GM12878 (cell line): ENCODE measurements around the gene DDX10. TPM values are rescaled to one million over a fixed set of nuclear protein-coding genes. Genes with fewer than 3 reads are reported as not detected.

ENCODE experiments used
- ATF3 ChIP-seq: IDR thresholded peaks from 2 replicates; pipeline ENCODE4 v1.6.1; 2011; ENCODE audit warnings: low read depth, mild to moderate bottlenecking, low read length, moderate library complexity, borderline replicate concordance; ENCODE audit errors: extremely low read depth
- ATF7 ChIP-seq: fragments of 450-650 bp; IDR thresholded peaks from 2 replicates; pipeline ENCODE4 v1.6.1; 2016; ENCODE audit warnings: low read depth, mild to moderate bottlenecking
- BACH1 ChIP-seq: fragments of 450-650 bp; IDR thresholded peaks from 2 replicates; pipeline ENCODE4 v1.6.1; 2017; ENCODE audit warnings: mild to moderate bottlenecking, borderline replicate concordance
- CBX3 ChIP-seq: fragments of 200-600 bp; sonication (generic); IDR thresholded peaks from 2 replicates; pipeline ENCODE4 v1.6.1; 2016; ENCODE audit warnings: low read depth, borderline replicate concordance
- CTCF ChIP-seq, 3 experiments: IDR thresholded peaks in 2 of 3; conservative IDR thresholded peaks in 1 of 3; 2 replicates each; pipeline ENCODE4 v1.5.1; 2011; ENCODE audit warnings: low read depth in 3 of 3, low read length in 3 of 3, mild to moderate bottlenecking in 3 of 3, control low read depth in 2 of 3, moderate library complexity in 2 of 3, inconsistent platforms in 1 of 3, mixed read lengths in 1 of 3; ENCODE audit not compliant: control insufficient read depth in 2 of 3, insufficient read depth in 1 of 3; ENCODE audit errors: extremely low read depth in 1 of 3
- HCFC1 ChIP-seq: fragments of 150-350 bp; IDR thresholded peaks from 2 replicates; pipeline ENCODE4 v1.6.1; 2014; ENCODE audit warnings: low read length
- HSF1 ChIP-seq: fragments of 150-350 bp; IDR thresholded peaks from 2 replicates; pipeline ENCODE4 v1.6.1; 2014; ENCODE audit warnings: mild to moderate bottlenecking, low read depth, low read length
- IRF5 ChIP-seq: fragments of 450-650 bp; IDR thresholded peaks from 2 replicates; pipeline ENCODE4 v1.6.1; 2017; ENCODE audit warnings: borderline replicate concordance
- KAT2A ChIP-seq: conservative IDR thresholded peaks from 2 replicates; pipeline ENCODE4 v1.6.1; 2011; ENCODE audit warnings: low read depth, low read length; ENCODE audit not compliant: control insufficient read depth
- KDM1A ChIP-seq: fragments of 200-600 bp; sonication (generic); IDR thresholded peaks from 2 replicates; pipeline ENCODE4 v1.6.1; 2016; ENCODE audit warnings: borderline replicate concordance
- MAX ChIP-seq: IDR thresholded peaks from 2 replicates; pipeline ENCODE4 v1.6.1; 2012; ENCODE audit warnings: low read depth, low read length, improper control_type of control experiment
- MTA3 ChIP-seq: IDR thresholded peaks from 2 replicates; pipeline ENCODE4 v1.6.1; 2012; ENCODE audit warnings: low read length, inconsistent platforms, borderline replicate concordance
- NFYA ChIP-seq: IDR thresholded peaks from 2 replicates; pipeline ENCODE4 v1.6.1; 2011; ENCODE audit warnings: low read depth, mild to moderate bottlenecking, low read length, improper control_type of control experiment, borderline replicate concordance
- NFYB ChIP-seq: IDR thresholded peaks from 2 replicates; pipeline ENCODE4 v1.6.1; 2011; ENCODE audit warnings: low read depth, mild to moderate bottlenecking, low read length, improper control_type of control experiment, moderate library complexity; ENCODE audit not compliant: insufficient read depth
- NR2C1 ChIP-seq: fragments of 450-650 bp; IDR thresholded peaks from 2 replicates; pipeline ENCODE4 v1.6.1; 2017; ENCODE audit warnings: antibody characterized with exemption, mild to moderate bottlenecking, moderate library complexity
- PML ChIP-seq: IDR thresholded peaks from 2 replicates; pipeline ENCODE4 v1.6.1; 2012; ENCODE audit warnings: low read length, inconsistent platforms
- POLR2AphosphoS5 ChIP-seq: IDR thresholded peaks from 2 replicates; pipeline ENCODE4 v1.6.1; 2011; ENCODE audit warnings: mild to moderate bottlenecking, low read length, inconsistent platforms
- RAD51 ChIP-seq: fragments of 450-650 bp; IDR thresholded peaks from 2 replicates; pipeline ENCODE4 v1.6.1; 2016; ENCODE audit warnings: moderate library complexity, mild to moderate bottlenecking, inconsistent platforms
- TBL1XR1 ChIP-seq: IDR thresholded peaks from 2 replicates; pipeline ENCODE4 v1.6.1; 2012; ENCODE audit warnings: low read depth, low read length, improper control_type of control experiment
- ZBTB11 ChIP-seq: fragments of 450-650 bp; formaldehyde crosslinking; IDR thresholded peaks from 2 replicates; pipeline ENCODE4 v1.5.0; 2022; ENCODE audit warnings: mild to moderate bottlenecking, missing genetic modification characterization
- polyA plus RNA-seq, 11 experiments: library from polyadenylated mRNA; depleted of rRNA in 4 of 11; unstranded in 6 of 11; stranded (reverse) in 5 of 11; fragments of >200 nt; fragmentation: Nextera tagmentation in 4 of 11; fragmentation: Illumina TruSeq in 1 of 11; extraction: Ambion mirVana in 4 of 11; extraction: Trizol in 1 of 11; gene quantifications; 1 replicate in 1 of 11; 2 replicates in 10 of 11; pipeline versions ENCODE4 v1.2.1 to v1.2.3, GENCODE V29; 2011 to 2016; ENCODE audit warnings: inconsistent platforms in 2 of 11, missing spikeins in 2 of 11, low read depth in 1 of 11
- total RNA-seq, 4 experiments: library from RNA; depleted of rRNA in 3 of 4; stranded (reverse); fragments of >200 nt in 3 of 4; fragmentation: Illumina TruSeq in 1 of 4; extraction: Trizol in 1 of 4; gene quantifications; 2 replicates each; pipeline versions ENCODE4 v1.2.1 to v1.2.3, GENCODE V29; 2013 to 2021

DDX10 gene
- total and polyA plus RNA-seq, 10 of the 15 experiments (the other 5 are each of a cell fraction or from before 2014, with no cell fraction given) = 20.9 to 51.5 (median 31.9) TPM

GRCh38 chr11:108620958-108621772 lies 43.7 kb upstream of the DDX10 start (continued):
- TF ChIP-seq HSF1 = no peak
- TF ChIP-seq RAD51 = no peak
- TF ChIP-seq HCFC1 = no peak
- no peak for TF ChIP-seq ZBTB11 (CRISPR knock-in tag)
- no peak for TF ChIP-seq NFYA
- no peak for TF ChIP-seq NFYB
- TF ChIP-seq BACH1 = peak; percentile 98; the same call in 1 of the 2 replicates
- TF ChIP-seq IRF5 = no peak
- TF ChIP-seq NR2C1 = no peak
- no peak for TF ChIP-seq KAT2A
- peak; percentile 99 for TF ChIP-seq TBL1XR1
- peak; percentile 87; the same call in 1 of the 2 replicates for TF ChIP-seq MTA3
- TF ChIP-seq ATF7 = peak; percentile 91
- no peak for TF ChIP-seq KDM1A
- no peak for TF ChIP-seq CTCF (IDR thresholded peaks at IDR 0.05 in 2 of 3, conservative IDR thresholded peaks at IDR 0.05 in 1 of 3; ENCODE audit: control insufficient read depth in 2 of 3, extremely low read depth in 1 of 3, insufficient read depth in 1 of 3, low read depth in 3 of 3, low read length in 3 of 3)
- no peak for TF ChIP-seq ATF3
- TF ChIP-seq POLR2AphosphoS5 = 0 out of 2 replicates have a peak, but pooled peaks have one; percentile 55
- peak; percentile 68 for TF ChIP-seq PML
- TF ChIP-seq MAX = no peak
- TF ChIP-seq CBX3 = no peak
